Mammary microvascular endothelial cell (primary cell): ENCODE data around the gene OR10G2. TPM values are rescaled to one million over a fixed set of nuclear protein-coding genes. Genes with fewer than 3 reads are reported as not detected.

Source experiments
- total RNA-seq: library from RNA; depleted of rRNA; stranded (reverse); fragments of >200 nt; gene quantifications from 2 replicates; pipeline ENCODE4 v1.2.3, GENCODE V29; 2015

The OR10G2 gene, protein sequence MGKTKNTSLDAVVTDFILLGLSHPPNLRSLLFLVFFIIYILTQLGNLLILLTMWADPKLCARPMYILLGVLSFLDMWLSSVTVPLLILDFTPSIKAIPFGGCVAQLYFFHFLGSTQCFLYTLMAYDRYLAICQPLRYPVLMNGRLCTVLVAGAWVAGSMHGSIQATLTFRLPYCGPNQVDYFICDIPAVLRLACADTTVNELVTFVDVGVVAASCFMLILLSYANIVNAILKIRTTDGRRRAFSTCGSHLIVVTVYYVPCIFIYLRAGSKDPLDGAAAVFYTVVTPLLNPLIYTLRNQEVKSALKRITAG
- total RNA-seq, result not detected in 2 replicates

DNA sequence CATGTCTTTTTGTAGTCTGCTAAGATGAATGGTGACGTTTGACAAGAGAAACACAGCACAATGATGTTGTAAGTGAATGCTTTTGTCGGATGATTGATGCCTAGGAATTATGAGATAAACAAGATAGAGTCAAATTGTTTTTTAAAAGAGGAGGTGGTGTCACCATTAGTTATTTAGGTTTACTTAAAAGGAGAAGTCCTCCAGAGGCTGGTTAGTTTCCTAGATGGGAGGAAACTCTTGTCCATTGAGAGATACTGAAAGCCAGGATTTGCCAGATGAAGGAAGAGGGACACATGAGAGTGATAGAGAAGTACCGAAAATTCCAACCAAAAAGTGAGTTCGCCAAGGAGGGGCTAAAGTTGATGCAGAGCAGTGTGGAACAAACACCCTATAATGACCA is at the start of gene OR10G2:
Gene OR10G2 (minus strand): TSS at position 101 of the 400 bp plus-strand sequence. CDS start 98 bp downstream, at position 3.

DNA sequence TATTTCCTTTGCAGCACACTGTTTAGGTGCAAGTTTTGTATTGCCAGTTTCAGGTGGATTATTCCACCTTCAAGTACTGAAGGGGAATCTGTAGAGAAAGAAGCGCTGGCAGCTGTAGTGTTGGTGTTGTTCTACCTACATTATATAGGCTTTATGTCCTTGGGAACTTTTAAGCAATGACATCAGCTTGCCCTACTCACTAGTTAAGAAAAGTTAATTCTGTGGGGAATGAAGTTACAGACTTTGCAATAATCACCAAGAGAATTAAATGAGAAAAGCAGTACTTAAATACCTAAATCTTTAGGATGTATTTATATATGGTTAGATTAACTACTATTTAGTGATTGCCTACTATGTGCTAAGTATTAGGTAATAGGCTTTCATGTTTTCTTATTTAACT is 39.0 kb upstream of the OR10G2 start, which contains the start of gene OR4E1:
Gene OR4E1 (minus strand): TSS at position 101 of the 400 bp plus-strand sequence. CDS start 2,883 bp downstream, outside the sequence.

DNA sequence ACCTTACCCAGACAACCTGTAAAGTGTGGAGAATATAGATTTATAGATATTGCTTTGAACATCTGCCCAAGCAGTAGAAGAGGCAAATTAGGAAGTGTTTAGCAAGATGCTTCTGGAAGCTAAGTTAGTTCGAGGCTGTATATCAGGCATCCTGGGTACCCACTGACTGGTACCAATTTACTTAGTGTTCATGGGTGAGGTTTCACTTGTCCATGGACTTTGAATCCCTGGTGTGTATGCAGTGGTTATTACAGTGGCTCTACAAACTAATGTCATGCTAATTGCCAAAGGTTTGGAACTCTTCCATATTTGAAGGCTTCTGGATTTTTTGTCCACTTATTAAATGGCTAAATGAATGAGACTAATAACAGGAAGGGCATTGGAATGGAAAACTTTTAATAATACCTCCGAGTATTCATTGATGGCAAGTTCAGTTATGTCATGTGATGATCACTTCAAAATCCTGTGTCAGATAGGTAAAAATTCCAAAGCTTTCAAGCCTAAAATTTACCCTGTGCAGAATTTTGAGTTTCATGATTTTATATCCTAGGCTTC is 18.7 kb upstream of the OR10G2 start, which contains the start of gene OR4E2:
Gene OR4E2 (plus strand): TSS at position 505 of the 555 bp plus-strand sequence. CDS start 11,248 bp downstream, outside the sequence.

Other genes with a start within 250 kb of the OR10G2 start
- gene CHD8, start 178.8 kb downstream of the OR10G2 start, total RNA-seq, result 34.9 and 38.7 TPM in 2 replicates
- 11.8 and 12.6 TPM in 2 replicates for gene RAB2B, start 158.0 kb downstream of the OR10G2 start, total RNA-seq
- gene TOX4, start 157.7 kb downstream of the OR10G2 start, total RNA-seq, result 30.4 and 36.6 TPM in 2 replicates
- 51.6 and 53.6 TPM in 2 replicates for gene METTL3, start 123.6 kb downstream of the OR10G2 start, total RNA-seq
- 0.20 TPM in 2 replicates for gene SALL2, start 108.6 kb downstream of the OR10G2 start, total RNA-seq
- gene OR10G3, start 54.9 kb downstream of the OR10G2 start, total RNA-seq, result not detected in 2 replicates
- gene OR4E2, start 18.9 kb upstream of the OR10G2 start, total RNA-seq, result not detected in 2 replicates
- not detected in 2 replicates for gene OR4E1, start 38.9 kb upstream of the OR10G2 start, total RNA-seq